Sigmoid colon (tissue), 4 donors: ENCODE results near the gene RBBP9.

Experiments used
- CTCF ChIP-seq, 4 experiments: fragments of 450-650 bp in 3 of 4; fragments of 200-600 bp in 1 of 4; IDR thresholded peaks; one replicate each; pipeline ENCODE4 v1.5.1; 2016 to 2019; ENCODE audit warnings: antibody characterized with exemption in 4 of 4, mild to moderate bottlenecking in 3 of 4, moderate library complexity in 2 of 4
- EP300 ChIP-seq, 4 donors: sonication (generic); formaldehyde crosslinking; IDR thresholded peaks; one replicate each; pipeline ENCODE4 v1.6.1; 2017; ENCODE audit warnings: antibody characterized with exemption in 4 of 4
- POLR2A ChIP-seq, 2 donors: fragments of 450-650 bp; IDR thresholded peaks; one replicate each; pipeline ENCODE4 v1.6.1; 2016; ENCODE audit warnings: antibody characterized with exemption in 2 of 2, mild to moderate bottlenecking in 2 of 2, moderate library complexity in 2 of 2
- POLR2AphosphoS5 ChIP-seq, 4 donors: sonication (generic); formaldehyde crosslinking; IDR thresholded peaks; one replicate each; pipeline ENCODE4 v1.6.1; 2017; ENCODE audit warnings: antibody characterized with exemption in 4 of 4

GRCh38 chr20:18443886-18444285 is 53.1 kb downstream of the RBBP9 start:
- TF ChIP-seq EP300 (IDR thresholded peaks at IDR 0.05) (no peak), POLR2A (IDR thresholded peaks at IDR 0.05) (no peak), CTCF (IDR thresholded peaks at IDR 0.05) (no peak), POLR2AphosphoS5 (IDR thresholded peaks at IDR 0.05) (no peak)
